SK-N-DZ (cell line): Measurements from ENCODE around the gene GORASP2.

ENCODE experiments used
- DNase-seq: peaks from one replicate; pipeline ENCODE4 v3.0.0-alpha.2; 2015; ENCODE audit warnings: low spot score

The GORASP2 gene

DNA sequence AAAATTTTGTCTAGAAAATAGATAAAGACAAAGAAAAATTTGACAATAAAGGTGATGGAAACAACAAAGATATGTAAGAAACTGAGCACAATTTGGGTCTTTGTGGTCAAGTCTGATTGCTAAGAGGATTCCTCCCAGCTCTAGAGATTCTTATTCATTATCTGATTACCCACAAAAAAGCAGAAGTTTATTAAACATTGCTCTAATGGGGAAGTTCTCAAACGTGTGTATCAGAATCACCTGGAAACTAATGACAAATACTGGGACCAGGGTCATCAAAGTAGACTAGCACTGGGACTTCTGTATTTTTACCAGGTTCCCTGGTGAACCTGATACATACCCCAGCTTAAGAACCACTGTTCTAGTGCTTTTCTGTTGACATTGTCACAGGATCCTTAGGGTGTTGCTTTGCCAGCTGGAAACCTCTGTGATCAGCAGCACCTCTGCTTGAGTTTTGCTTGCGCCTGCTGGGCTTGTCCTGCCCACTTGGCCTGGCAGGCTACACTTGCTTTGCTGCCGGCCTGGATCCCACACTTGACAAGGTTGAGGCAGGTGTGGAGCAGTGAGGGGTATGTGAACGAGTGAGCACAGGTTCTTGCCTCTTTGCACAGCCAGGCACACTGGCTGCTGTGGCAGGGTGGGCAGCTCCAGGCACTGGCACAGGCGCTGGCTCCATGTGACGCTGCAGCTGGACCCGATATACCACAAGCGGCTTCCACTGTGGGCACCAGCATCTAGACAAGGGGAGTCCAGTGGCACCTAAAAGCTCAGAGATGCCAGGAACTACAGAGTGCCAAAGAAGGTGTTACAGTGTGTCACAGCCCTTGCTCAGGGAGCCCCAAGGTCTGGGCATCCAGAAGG, 6.2 kb upstream of the GORASP2 start:
- DNase-seq, result no peak

DNA sequence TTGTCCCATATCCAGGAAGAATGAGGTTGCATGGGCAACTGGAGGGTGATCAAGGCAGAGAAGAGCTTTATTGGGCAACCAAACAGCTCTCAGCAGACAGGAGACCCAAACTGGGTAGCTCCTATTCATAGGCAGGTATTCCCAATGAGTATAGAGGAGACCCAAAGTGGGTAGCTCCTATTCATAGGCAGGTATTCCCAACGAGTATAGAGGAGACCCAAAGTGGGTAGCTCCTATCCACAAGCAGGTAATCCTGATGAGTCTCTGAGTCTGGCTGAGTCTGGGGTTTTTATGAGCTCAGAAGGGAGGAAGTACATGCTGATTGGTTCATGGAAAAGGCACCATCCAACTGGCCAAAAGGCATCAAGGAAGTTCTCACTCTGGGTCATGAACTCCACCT, 5.3 kb upstream of the GORASP2 start:
- no peak for DNase-seq

DNA sequence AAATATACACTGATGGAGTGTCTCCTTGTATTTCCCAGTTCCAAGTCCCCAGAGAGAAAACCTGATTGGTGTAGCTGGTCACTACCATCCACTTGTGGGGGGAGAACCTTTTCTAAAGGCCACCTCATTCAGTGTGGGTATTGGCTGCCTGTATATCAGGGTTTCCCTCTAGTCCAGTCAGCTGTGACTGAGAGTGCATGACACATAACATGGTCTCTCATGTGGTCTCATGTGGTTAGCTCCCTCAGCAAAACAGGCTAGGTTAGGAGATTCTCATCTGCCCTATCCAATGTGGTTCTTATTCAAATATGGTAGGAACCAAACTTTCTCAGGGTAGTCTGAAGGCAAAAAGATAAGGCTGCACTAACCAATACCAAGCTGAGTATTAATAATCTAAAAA, 4.1 kb upstream of the GORASP2 start:
- DNase-seq, result no peak

DNA sequence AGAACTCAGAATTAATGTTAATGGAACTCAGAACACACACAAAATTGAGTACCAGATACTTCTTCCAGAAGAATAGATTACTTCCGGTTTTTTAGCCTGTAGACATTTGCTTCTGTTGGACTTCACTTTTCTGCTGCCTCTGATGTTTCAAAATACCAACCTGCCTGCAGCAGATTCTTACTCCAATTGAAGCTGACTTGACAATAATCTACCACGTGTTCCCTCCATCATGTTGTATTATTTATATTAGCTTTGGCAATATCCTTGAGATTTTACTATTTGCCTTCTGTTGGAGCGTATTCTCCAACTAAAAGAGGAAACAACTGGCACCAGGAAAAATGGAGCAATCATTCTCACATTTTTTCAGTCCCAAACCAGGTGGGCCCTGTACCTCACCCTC, 3.1 kb upstream of the GORASP2 start:
- DNase-seq, result no peak

DNA sequence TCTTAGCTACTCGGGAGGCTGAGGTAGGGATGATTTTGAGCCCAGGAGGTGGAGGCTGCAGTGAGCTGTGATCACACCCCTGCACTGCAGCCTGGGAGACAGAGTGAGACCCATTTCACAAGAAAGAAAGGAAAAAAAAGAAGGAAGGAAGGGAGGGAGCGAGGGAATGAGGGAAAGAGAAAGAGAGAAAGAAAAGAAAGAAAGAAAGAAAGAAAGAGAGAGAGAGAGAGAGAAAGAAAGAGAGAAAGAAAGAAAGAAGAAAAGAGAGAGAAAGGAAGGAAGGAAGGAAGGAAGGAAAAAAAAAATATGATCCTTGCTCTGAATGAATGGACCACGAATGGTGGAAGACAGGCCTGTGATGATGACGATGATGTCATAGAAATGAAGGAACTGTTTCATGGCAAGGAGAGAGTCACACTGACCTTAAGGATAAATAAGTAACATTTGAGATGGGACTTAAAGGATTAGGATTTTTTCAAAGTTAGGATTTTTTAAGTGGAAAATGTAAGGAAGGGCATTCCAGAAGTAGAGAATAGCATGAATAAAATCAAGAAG, 2.2 kb upstream of the GORASP2 start:
- no peak for DNase-seq

DNA sequence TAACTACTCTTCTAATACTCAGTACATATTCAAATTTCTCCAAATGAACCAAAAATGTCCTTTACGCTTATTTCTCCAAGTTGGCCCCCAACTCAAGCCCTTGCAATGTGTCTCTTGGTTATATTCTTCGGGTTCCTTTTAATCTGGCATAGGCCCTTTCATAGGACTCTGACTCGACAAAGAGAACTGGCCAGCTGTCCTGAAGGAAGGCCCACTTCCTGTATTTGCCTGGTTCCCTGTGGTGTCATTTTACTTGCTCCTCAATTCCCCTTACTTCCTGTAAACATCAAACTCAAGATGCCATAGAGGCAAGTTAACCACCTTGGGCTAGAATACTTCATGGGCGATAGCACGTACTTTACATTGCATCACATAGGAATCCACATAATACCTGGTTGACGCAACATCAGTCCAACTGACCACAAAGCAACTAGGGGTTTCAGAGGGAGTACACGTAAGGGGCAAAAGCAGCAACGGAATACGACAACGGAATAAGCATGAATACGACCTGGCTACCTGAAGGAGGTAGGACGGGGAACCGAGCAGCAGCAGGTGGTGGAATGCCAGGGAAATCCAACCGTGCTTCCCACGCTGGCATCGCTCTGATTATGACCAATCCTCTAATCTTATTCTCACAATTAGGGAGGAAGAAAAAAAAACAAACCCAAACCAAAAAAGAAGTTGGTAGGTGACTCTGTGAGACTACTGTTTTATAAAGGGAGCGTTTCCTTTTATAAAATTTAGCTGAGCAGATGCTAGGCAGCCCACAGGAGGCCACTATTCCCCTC, 823 bp upstream of the GORASP2 start:
- DNase-seq, result no peak

DNA sequence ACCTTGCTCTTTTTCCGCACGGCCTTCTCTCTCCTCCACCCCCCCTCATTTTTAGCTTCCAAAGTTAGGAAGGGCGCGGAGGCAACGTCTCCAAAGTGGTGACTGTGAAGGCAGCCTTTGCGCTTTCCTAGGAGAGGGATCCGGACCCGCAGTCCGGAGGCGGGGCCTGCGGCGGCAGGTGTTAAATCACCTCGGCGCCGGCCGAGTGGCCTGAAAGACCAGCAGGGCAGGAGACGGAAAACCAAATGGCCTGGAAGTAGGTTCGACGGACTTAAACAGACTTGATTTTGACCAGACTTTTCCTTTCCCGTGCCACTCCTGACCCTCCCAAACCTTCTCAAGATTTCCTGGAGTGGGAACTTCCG, 615 bp downstream of the GORASP2 start:
- DNase-seq, result peak; percentile 51

DNA sequence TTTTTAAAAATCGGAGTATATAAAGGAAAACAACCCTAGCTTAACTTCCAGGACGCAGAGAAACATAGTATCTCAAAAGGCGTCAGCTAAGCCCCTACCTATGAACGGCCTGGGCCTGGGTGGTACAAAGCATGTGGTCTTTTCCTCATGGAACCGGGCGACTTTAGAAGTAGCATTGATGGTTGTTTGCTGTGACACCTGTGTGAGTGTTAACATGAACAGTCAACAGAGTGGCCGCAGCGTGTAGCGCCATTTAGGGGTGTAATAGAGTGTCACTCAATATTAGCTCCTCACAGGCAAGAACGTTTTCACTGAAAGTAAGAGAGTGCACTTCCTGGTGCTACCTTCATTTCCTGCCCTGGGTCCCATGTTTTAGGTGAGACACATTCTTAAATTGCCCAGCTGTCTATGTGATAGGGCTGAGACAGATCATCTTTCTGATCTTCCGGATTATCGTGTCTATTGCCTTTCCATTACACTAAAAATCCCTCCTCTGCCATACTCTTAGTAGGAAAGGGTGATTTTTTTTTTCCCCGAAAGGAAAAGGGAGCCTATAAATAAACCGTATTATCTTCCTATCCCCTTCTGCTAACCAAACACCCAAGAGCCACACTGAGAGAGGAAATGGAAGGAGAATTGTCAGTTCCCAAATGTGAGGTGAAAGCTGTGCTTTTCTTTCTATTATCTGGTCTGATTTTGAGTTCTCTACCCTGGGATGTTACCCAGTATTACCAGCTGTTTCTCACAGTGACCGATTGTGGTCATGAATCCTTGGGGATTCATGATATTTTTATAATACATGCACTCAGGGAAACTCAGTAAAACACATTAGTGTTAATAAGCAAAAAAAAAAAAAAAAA, 1.3 kb downstream of the GORASP2 start:
- peak; percentile 20 for DNase-seq

DNA sequence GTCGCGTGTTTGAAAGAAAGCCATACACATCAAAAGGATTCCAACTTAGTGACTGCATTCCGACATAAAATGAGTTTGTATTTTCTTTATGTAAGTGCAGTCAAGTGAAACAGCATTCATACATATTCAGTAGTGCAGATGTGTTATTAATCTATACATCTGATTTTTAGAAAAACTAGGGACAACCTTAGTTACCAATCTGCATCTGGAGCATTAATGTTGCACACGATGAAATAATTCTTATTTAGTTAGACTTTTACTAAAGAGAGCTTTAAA, 1.9 kb downstream of the GORASP2 start:
- DNase-seq, result no peak

DNA sequence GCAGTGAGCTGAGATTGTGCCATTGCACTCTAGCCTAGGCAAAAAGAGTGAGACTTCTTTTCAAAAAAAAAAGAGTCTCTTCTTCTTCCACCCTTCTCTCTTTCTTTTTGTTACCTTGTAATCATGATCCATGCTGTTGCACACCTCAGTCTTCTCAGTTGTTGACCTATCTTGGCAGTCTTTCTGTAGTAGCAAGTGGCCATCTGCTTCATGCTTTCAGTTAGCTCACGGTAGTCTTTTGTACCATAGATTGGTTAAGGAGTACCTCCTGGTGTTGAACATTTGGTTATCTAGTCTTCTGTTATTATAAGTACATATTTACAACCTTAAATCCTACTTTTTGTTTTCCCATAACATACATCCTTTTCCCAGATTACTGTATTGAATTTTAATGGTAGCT, 3.1 kb downstream of the GORASP2 start:
- no peak for DNase-seq

DNA sequence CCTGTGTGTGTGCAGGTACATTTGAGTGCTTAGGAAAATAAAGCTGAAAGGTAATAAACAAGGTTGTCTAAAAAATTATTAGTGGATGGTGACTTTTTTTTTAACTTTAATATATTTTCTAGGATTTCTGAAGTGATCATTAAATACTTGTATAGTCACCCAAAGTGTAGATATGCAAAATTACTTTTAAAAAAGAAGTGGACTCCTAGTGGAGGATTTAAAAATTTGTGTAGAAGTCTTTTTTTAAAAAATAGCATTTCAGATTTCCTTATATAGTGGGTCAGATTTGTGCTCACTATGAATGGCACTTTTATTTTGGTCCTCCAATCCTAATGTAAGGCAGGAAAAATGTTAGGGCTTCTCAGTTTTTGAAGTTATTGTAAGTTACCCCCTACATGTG, 3.9 kb downstream of the GORASP2 start:
- no peak for DNase-seq

DNA sequence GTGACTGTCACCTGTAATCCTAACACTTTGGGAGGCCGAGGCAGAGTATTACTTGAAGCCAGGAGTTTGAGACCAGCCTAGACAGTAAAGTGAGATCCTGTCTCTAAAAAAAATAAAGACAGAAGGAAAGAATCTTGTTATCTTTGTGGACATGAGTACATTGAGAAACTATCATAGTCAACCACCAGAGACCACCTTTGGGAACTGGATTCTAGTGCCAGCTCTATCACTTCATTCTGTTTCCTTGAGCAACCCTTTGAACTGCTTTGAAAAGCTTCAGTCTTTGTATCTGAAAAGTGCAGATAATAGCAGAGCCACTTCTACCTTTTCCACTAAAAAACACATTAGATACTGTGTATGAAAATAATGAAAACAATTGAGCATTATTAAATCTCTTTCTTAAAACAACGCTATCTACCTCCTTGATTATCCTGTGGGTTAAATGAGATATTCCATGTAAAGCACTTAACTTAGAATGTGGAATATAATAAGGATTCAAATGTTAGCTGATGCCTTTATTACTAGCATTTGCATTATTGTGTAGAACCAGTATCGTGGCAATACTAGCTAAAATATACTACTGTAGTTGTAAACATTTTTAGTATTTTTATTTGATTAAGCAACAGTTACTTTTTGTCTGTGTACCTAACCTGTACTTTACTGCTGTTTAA, 8.8 kb downstream of the GORASP2 start:
- DNase-seq, result no peak

DNA sequence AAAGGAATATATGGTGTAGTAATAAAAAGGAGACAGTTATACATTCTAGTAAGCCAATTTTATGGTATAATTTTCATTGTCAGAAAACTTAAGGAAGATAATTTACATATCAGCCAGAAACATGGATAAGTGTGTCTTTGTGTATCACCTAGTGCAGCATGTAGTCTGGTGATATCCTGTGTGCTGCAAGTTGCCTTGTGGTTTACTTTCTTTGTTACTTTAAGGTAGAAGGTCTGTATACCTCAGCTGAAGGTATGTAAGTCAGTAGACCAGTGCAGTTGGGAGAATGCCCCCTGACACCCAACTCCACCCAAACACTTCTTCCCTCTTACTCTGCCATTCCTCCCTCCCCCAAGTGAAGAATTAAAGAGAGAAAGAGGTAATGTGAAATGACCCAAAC, 11.0 kb downstream of the GORASP2 start:
- no peak for DNase-seq

DNA sequence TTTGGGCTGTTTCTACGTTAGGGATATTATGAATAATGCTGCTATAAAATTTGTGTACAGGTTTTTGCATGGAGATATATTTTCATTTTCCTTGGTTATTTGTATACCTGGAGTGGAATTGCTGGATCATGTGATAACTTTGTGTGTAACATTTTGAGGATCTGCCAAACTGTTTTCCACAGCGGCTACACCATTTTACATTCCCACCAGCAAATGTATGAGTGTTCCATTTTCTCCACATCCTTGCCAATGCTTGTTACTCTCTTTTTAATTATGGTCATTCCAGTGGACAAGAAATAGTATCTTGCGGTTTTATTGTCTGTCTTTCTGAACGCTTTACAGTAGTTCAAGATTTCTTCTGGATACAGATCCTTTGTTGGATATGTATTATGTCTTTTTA, 13.6 kb downstream of the GORASP2 start:
- DNase-seq, result no peak

DNA sequence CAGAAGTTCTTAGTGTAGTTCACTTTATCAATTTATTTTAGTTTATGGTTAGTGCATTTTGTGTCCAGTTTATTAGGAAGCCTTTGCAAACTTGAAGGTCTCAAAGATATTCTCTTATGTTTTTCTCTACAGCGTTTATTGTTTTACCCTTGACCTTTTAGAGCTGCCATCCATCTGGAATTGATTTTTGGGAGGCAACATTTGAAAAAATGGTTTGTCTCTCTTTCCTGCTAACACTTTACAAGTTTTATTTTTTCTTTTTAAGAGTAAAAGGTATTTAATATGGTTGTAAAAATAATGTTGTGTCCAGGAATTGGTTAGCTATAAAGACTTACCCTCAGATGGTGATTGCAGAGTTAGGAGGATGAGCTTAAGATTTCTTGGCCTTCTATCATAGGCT, 14.0 kb downstream of the GORASP2 start:
- DNase-seq, result no peak

DNA sequence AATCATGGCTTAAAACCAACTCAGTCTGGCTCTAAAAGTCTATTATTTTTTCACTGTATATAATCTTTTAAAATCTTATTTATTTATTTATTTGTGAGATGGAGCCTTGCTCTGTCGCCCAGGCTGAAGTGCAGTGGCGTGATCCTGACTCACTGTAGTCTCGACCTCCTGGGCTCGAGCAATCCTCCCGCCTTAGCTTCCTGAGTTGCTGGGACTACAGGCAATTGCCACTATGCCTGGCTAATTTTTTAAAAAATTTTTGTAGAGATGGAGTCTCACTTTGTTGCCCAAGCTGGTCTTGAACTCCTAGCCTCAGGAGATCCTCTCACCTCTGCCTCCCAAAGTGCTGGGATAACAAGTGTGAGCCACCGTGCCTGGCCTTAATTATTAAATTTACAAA, 14.5 kb downstream of the GORASP2 start:
- no peak for DNase-seq

DNA sequence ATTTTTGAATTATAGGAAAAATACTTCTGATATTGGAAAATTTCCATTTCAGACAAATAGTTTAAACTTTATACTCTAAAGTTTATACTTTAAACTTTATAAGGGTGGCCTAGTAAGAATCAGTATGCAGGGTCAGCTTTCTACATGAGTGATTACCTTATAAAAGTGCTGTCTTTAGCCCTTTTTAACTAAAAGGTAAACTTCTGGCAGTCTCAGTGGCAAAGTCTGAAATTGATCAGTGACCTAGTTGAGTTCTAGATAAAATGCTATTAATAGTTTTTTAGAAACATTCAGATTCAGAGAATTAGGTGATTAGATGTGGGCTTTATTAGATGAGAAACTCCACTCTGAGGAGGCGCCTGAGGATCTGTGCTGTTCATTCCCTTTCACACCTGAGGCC, 15.5 kb downstream of the GORASP2 start:
- no peak for DNase-seq

DNA sequence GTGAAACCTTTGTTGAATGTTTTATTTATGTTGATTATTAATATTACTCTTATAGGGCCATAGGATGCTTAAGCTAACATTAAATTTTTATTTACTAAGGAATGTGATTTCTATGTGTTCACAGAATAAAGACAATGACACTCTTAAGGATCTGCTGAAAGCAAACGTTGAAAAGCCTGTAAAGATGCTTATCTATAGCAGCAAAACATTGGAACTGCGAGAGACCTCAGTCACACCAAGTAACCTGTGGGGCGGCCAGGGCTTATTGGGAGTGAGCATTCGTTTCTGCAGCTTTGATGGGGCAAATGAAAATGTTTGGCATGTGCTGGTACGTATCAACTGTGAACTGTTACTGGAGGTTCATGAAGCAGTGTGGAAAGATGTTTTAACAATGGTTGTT, 20.4 kb downstream of the GORASP2 start:
- DNase-seq, result no peak

DNA sequence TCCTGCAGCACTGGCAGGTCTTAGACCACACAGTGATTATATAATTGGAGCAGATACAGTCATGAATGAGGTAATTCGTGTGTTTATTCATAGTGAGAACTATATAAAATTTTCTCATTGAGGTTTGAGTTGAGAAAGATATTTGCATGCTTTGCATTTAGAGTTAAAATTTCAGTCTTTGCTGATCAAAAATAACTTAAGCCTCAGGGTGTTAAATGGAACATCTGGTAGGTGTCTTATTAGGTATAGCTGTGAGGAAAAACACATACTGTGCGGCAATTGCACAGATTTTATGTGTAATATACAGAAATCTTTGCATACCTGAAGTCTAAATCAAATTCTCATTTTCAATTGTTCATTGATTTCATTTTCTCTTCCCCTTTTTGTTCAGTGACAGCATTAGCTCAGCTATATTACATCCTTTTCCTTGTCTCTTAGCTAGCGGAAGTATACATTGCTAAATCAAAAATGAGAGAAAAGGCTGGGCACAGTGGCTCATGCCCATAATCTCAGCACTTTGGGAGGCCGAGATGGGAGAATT, 21.2 kb downstream of the GORASP2 start:
- DNase-seq, result no peak

DNA sequence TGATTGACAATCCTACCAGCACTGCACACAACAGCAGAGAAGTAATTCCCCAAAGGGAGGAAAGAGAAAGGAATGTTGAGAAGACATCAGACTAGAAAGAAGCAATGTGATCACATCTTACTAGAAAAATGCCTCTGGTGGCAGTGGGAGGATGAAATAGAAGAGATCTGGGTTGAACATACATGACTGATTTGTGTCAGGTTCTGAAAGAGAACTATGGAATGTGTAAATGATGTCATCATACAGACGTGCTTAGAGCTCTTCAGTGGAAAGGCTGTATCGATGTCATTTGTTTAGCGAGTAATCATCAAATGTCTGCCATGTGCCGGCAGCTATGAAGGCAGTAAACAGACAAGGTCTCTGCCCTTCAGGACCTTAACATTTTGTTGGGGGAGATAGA, 24.9 kb downstream of the GORASP2 start:
- DNase-seq, result no peak

DNA sequence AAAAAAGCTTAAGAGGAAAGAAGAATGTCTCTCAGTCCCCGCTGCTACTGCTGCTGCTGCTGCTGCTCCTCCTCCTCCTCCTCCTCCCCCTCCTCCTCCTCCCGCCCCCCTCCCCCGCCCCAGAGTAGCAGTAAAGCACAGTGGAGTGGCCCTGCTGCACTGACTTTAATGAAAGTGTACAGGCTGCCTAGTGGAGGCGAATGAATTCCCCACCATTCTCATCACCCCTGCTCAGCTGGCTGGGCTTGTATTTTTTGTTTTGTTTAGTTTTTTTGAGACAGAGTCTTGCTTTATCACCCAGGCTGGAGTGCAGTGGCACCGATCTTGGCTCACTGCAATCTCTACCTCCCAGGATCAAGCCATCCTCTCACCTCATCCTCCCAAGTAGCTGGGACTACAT, 34.3 kb downstream of the GORASP2 start:
- DNase-seq, result no peak
